Germinal center (tissue), 1 donor: ENCODE results near the gene KCNC4.

Experiments used
- DNase-seq: peaks from one replicate; pipeline ENCODE4 v3.0.0; 2012; ENCODE audit warnings: mixed read lengths, low spot score

Gene KCNC4

GRCh38 chr1:110233861-110234260 is 23.7 kb downstream of the KCNC4 start:
- DNase-seq = no peak

GRCh38 chr1:110234691-110235090 is 24.6 kb downstream of the KCNC4 start:
- no peak for DNase-seq

GRCh38 chr1:110235181-110235833 is 25.2 kb downstream of the KCNC4 start:
- no peak for DNase-seq

DNA sequence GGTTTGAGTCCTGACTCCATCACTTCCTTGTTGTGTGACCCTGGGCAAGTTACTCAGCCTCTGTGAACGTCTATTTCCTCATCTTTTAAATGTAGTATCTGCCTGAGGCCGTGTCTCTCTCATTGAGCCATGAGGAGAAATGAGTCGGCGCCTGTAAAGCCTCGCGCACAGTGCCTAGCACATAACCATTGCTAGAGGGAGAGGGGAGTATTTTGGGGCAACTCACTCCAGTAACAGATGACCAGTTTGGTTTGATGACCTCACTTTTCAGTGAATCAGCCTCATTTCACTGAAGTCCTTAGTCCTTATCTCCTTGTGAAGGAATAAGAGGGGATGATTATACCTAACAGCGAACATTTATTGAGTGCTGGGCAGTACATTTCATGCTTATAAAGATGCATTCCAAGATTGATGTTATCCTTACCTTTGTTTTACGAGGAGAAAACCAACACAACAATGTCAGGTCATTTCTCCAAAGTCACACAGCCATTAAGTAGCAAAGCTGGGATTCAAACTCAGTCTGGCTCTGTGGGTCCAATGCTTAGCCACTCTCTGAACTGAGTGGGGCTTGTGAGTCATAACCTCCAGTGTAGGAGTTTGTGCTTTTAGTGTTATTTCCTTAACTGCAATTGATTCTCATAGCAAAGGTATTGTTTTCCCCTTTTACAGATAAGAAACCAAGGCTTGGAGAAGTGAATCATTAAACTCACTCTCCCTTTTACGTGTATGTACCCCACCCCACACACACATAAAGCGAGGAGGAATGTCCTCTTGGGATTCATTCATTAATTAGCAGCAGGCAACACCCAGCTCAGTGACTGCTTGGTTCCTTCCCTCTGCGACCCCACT is 25.9 kb downstream of the KCNC4 start:
- DNase-seq = no peak

DNA sequence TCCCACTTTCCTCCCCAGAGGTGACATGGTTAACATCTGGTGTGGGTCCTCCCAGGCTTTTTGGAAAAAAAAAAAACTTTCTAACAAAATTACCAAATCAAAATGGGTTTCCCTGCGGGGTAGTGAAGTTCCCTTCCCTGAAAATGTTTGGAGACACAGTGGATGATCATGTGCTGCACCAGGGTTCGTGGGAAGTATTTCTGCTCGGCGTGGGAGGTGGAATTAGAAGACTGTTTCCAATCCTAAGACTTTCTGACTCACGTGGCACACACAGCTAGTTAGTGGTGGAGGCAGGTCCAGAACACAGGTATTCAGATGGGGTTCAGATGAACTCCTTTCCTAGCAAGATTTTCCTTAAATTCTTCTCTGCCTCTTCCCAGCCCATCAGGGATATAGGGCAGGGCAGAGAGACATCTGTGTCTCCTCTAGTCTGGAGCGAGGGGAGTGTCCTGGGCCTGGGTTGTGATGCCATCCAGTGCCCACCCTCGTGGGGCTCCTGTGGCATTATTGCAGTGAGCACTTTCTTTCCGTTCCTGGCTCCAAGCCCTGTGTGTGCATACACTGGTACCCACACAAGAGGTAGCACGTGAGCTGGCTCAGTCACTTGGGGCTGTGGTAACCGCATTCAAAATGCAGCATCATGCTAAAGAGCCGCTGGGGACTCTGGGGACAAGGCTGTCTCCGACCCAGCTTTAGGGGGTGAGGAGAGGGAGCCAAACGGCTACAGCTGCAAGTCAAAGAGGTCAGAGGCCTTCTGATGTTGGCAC is 27.5 kb downstream of the KCNC4 start:
- peak; percentile 27 for DNase-seq

DNA sequence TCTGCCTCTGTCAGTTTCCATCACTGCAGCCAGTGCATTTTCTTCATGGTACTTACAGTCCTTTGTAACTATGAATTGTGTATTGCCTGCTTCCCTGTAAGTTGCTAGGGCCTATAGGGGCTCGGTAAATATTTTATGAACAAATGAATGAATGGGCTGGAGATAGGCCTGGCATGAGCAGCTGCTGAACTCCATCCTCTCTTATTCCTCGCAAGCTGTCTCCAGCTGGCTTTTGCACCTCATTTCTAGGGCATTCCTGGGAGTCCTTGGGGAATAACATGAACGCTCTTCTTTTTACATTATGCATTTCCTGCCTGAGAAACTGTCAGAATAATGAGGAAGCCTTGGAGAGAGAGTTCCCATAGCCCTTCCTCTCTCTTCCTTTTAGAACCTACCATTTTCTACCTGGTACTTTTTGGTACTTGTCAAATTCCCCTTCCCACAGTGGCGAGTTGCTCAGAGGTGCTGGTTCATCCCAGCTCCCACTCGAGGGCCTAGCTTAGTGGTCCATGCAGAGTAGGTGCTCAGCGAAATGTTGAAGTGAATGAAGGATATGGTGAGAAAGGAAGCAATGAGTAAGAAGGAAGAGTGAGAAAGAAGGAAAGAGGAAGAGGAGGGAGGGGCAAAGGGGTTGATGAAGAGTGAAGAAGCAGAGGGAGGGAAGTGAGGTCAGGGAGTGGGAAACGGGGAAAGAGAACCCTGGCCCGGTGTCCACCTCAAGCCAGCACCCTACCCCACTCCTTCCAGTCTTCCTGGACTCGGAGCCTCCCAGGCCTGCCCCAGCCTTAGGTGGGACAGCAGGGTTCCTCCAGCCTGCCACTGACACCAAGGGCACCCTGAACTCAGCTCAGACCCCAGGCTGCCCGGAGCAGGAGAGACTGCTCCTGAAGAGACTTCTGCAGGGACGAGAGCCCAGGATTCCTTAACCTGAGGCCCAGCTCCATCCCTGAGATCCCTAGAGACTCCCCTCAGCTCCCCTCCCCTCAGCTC is 29.6 kb downstream of the KCNC4 start:
- no peak for DNase-seq

GRCh38 chr1:110240476-110241210 is 30.5 kb downstream of the KCNC4 start:
- DNase-seq = no peak

GRCh38 chr1:110241516-110241915 is 31.4 kb downstream of the KCNC4 start:
- DNase-seq = no peak

- DNase-seq = no peak
Measured at GRCh38 chr1:110242062-110242461, 31.9 kb downstream of the KCNC4 start.

GRCh38 chr1:110242731-110243130 is 32.6 kb downstream of the KCNC4 start:
- no peak for DNase-seq

GRCh38 chr1:110243146-110243545 is 33.0 kb downstream of the KCNC4 start:
- peak; percentile 31 for DNase-seq

GRCh38 chr1:110243574-110243973 is 33.5 kb downstream of the KCNC4 start:
- DNase-seq = peak; percentile 61

GRCh38 chr1:110245876-110246620 is 35.9 kb downstream of the KCNC4 start:
- DNase-seq = no peak

DNA sequence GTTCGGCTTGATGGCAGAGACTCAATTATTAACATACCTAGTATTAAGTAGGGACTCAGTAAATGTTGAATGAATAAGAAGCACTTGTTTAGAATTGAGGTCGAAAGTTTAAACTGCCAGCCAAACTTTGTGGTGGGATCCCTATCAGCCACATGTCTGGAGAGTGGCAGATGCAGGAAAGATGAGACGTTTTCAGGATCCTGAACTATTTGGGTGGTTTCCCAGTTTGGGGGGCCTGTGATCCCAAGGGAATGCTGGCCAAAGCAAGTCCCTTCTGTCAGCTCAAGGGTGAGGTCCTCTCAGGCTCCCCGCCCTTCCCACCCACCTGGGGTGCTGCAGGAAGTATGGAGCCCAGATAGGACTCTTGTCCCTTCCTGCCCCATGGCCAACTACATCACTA is 38.6 kb downstream of the KCNC4 start:
- no peak for DNase-seq

- DNase-seq = no peak
Measured at GRCh38 chr1:110249256-110249655, 39.1 kb downstream of the KCNC4 start.

DNA sequence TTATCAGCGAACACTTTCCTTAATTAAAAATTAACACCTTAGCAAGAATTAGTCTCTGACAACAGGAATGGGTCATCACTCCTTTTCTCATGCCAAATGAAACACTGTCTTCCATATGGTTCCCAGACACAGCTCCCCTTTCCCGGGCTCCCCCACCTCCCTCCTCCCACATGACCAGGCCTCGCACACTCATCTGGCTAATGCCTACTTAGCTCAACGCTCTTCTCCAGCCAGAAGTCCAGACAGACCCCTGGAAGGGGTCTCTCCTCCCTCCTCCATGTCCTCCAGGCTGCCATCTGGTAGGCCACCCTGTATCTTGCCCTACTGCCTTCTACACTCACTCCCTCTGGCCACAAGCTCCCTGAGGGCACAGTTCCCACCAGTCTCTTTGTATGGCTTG is 39.9 kb downstream of the KCNC4 start:
- no peak for DNase-seq

DNA sequence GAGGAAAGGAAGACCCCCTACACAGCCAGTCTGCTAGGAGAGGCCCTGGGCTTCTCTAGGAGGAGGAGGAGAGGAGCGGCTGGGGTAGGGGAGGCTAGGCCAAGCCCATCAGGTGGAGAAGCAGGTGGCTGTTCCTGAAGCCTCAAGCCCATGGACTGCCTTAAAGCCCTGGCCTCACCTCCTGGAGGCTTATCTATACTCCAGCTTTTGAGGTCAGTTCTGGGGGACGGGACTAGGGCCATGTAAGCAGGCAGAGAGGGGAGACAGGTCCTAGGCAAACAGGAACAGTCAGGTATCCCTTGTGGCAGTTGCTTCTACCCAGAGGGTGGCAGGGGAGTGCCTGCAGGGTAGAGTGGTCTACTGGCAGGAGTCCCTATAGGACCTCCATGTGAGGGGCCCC is 40.6 kb downstream of the KCNC4 start:
- DNase-seq = no peak

- DNase-seq = no peak
Measured at GRCh38 chr1:110253213-110253612, 43.1 kb downstream of the KCNC4 start.

- no peak for DNase-seq
Measured at GRCh38 chr1:110254604-110255391, 44.7 kb downstream of the KCNC4 start.
